Endothelial cell (in vitro differentiated cells): ENCODE results near the gene EML4. TPM values are rescaled to one million over a fixed set of nuclear protein-coding genes. Genes with fewer than 3 reads are reported as not detected.
"Not testable (repeated sequence)": the region's sequence is repeated elsewhere in the genome, so short reads cannot be mapped to it uniquely, and the experiment has no call there.

Experiments used
- DNase-seq: peaks from one replicate; pipeline ENCODE4 v3.0.0; 2021; ENCODE audit warnings: low spot score
- H3K27ac Mint-ChIP-seq: one replicate; pipeline ENCODE4 v1.8.0; 2021; ENCODE audit warnings: mixed read lengths, inconsistent platforms; ENCODE audit not compliant: unreplicated experiment
- H3K27me3 Mint-ChIP-seq: one replicate; pipeline ENCODE4 v1.8.0; 2021; ENCODE audit warnings: mild to moderate bottlenecking, moderate library complexity, mixed read lengths, inconsistent platforms; ENCODE audit not compliant: unreplicated experiment
- H3K36me3 Mint-ChIP-seq: one replicate; pipeline ENCODE4 v1.8.0; 2021; ENCODE audit warnings: mild to moderate bottlenecking, low read depth, mixed read lengths, inconsistent platforms; ENCODE audit not compliant: unreplicated experiment
- H3K4me1 Mint-ChIP-seq: one replicate; pipeline ENCODE4 v1.8.0; 2021; ENCODE audit warnings: mild to moderate bottlenecking, mixed read lengths, inconsistent platforms; ENCODE audit not compliant: unreplicated experiment
- H3K4me3 Mint-ChIP-seq: one replicate; pipeline ENCODE4 v1.8.0; 2021; ENCODE audit warnings: mild to moderate bottlenecking, mixed read lengths, inconsistent platforms; ENCODE audit not compliant: unreplicated experiment
- H3K9me3 Mint-ChIP-seq: one replicate; pipeline ENCODE4 v1.8.0; 2021; ENCODE audit warnings: mixed read lengths, inconsistent platforms; ENCODE audit not compliant: unreplicated experiment
- long read RNA-seq: library from polyadenylated mRNA; unstranded; transcript quantifications from one replicate; pipeline ENCODE4 v2.0.0, GENCODE V29; 2020; ENCODE audit not compliant: unreplicated experiment
- total RNA-seq: library from RNA; stranded (reverse); fragmentation: NEBNext Ultra II Directional; extraction: Animal tissue kit (Norgen Biotek cat#: 25700); gene quantifications from one replicate; pipeline ENCODE4 v1.2.1, GENCODE V29; 2021; ENCODE audit not compliant: unreplicated experiment
- TF ChIP-seq, protein P1 (sequence below): fragments of 200-600 bp; sonication (generic); IDR thresholded peaks from one replicate; pipeline ENCODE4 v1.5.0; 2021; ENCODE audit warnings: antibody characterized with exemption; ENCODE audit not compliant: unreplicated experiment

Gene EML4, protein sequence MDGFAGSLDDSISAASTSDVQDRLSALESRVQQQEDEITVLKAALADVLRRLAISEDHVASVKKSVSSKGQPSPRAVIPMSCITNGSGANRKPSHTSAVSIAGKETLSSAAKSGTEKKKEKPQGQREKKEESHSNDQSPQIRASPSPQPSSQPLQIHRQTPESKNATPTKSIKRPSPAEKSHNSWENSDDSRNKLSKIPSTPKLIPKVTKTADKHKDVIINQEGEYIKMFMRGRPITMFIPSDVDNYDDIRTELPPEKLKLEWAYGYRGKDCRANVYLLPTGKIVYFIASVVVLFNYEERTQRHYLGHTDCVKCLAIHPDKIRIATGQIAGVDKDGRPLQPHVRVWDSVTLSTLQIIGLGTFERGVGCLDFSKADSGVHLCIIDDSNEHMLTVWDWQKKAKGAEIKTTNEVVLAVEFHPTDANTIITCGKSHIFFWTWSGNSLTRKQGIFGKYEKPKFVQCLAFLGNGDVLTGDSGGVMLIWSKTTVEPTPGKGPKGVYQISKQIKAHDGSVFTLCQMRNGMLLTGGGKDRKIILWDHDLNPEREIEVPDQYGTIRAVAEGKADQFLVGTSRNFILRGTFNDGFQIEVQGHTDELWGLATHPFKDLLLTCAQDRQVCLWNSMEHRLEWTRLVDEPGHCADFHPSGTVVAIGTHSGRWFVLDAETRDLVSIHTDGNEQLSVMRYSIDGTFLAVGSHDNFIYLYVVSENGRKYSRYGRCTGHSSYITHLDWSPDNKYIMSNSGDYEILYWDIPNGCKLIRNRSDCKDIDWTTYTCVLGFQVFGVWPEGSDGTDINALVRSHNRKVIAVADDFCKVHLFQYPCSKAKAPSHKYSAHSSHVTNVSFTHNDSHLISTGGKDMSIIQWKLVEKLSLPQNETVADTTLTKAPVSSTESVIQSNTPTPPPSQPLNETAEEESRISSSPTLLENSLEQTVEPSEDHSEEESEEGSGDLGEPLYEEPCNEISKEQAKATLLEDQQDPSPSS
- total RNA-seq: 49.7 TPM
- long read RNA-seq, full-length matches to known transcripts: 1 of 9 reads
- long read RNA-seq, partial matches to known transcripts: 6 of 9 reads
- long read RNA-seq, other reads (novel, unspliced or antisense): 2 of 9 reads

GRCh38 chr2:42169100-42169873 is at the start of gene EML4:
EML4 (plus strand) TSS chr2:42169353; CDS start chr2:42169612, 259 bp downstream.
- H3K4me3 Mint-ChIP-seq: peak within 1 kb of the TSS; percentile 84

GRCh38 chr2:42123426-42123825 is 45.7 kb upstream of the EML4 start:
- H3K9me3 Mint-ChIP-seq: no peaks in the 10 kb centered on the region
- no peak for DNase-seq
- TF ChIP-seq, protein P1, sequence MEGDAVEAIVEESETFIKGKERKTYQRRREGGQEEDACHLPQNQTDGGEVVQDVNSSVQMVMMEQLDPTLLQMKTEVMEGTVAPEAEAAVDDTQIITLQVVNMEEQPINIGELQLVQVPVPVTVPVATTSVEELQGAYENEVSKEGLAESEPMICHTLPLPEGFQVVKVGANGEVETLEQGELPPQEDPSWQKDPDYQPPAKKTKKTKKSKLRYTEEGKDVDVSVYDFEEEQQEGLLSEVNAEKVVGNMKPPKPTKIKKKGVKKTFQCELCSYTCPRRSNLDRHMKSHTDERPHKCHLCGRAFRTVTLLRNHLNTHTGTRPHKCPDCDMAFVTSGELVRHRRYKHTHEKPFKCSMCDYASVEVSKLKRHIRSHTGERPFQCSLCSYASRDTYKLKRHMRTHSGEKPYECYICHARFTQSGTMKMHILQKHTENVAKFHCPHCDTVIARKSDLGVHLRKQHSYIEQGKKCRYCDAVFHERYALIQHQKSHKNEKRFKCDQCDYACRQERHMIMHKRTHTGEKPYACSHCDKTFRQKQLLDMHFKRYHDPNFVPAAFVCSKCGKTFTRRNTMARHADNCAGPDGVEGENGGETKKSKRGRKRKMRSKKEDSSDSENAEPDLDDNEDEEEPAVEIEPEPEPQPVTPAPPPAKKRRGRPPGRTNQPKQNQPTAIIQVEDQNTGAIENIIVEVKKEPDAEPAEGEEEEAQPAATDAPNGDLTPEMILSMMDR: no peak
- no peak overlapping the region for H3K4me3 Mint-ChIP-seq
- H3K27ac Mint-ChIP-seq: no peak overlapping the region
- peaks cover 14% of the 10 kb centered on the region for H3K4me1 Mint-ChIP-seq
- no peaks in the 10 kb centered on the region for H3K27me3 Mint-ChIP-seq
- H3K36me3 Mint-ChIP-seq: no peaks in the 10 kb centered on the region

More at GRCh38 chr2:42169100-42169873, at the start of gene EML4:
- peak; percentile 95 for DNase-seq
- Mint-ChIP-seq H3K27me3 (no peaks in the 10 kb centered on the region), H3K27ac (no peak within 1 kb of the TSS), H3K36me3 (no peaks in the 10 kb centered on the region), H3K9me3 (no peaks in the 10 kb centered on the region), H3K4me1 (no peaks in the 10 kb centered on the region)
- TF ChIP-seq, protein P1: no peak

GRCh38 chr2:42124011-42124785 is 45.0 kb upstream of the EML4 start:
- DNase-seq: no peak
- no peaks in the 10 kb centered on the region for H3K9me3 Mint-ChIP-seq
- H3K4me3 Mint-ChIP-seq: no peak overlapping the region
- peaks cover 22% of the 10 kb centered on the region for H3K4me1 Mint-ChIP-seq
- no peaks in the 10 kb centered on the region for H3K36me3 Mint-ChIP-seq
- H3K27me3 Mint-ChIP-seq: no peaks in the 10 kb centered on the region
- TF ChIP-seq, protein P1: no peak
- no peak overlapping the region for H3K27ac Mint-ChIP-seq

DNA sequence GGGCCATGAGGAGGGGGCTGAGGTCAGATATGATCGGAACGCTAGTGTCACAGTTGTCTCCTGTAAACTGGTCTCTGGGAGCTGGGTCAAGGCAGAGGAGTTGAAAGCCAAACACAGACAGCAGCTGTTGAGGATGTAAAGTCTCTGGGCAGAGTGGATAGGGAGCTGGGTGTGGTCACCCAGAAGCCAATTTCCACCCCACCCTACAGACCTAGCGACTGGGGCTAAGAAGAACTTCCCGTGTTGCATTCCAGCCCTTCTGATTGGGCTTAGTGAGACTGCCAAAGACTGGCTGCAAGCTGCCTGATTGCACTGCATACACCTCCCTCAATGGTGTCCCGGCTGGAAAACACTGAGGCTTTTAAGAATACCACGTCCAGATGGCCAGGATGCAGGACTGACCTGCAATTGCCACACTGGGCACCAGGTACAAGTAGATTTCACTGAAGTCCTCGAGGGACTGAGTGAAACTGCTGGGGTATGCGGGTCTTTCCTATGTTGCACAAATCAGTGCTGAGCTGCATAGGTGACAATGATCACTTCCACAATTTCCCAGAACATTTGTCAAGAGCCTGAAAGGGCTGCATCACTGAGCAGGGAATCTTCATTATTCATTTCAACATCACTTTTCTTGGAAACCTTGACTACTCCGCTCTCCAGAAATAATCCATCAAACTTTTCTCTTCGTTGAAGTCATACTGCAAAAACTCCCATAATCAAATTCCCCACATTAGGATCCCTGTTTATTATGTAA is 43.1 kb upstream of the EML4 start:
- TF ChIP-seq, protein P1: no peak
- H3K4me3 Mint-ChIP-seq: no peak overlapping the region
- H3K36me3 Mint-ChIP-seq: no peaks in the 10 kb centered on the region
- H3K9me3 Mint-ChIP-seq: no peaks in the 10 kb centered on the region
- no peak overlapping the region for H3K27ac Mint-ChIP-seq
- H3K27me3 Mint-ChIP-seq: no peaks in the 10 kb centered on the region
- peaks cover 23% of the 10 kb centered on the region for H3K4me1 Mint-ChIP-seq
- no peak for DNase-seq

DNA sequence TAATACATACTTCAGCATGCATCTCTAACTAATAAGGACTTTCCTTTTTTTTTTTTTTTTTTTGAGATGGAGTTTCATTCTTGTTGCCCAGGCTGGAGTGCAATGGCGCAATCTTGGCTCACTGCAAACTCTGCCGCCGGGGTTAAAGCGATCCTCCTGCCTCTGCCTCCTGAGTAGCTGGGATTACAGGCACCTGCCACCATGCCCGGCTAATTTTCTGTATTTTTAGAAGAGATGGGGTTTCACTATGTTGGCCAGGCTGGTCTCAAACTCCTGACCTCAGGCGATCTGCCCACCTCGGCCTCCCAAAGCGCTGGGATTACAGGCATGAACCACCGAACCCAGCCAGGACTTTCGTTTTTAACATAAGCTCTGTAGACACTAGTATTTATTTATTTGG is 42.3 kb upstream of the EML4 start:
- H3K9me3 Mint-ChIP-seq, H3K4me3 Mint-ChIP-seq, DNase-seq, H3K36me3 Mint-ChIP-seq, H3K27ac Mint-ChIP-seq, H3K27me3 Mint-ChIP-seq: not testable (repeated sequence)
- peaks cover 24% of the 10 kb centered on the region for H3K4me1 Mint-ChIP-seq
